ENCODE measurements around the gene PRDX6. TPM values are rescaled to one million over a fixed set of nuclear protein-coding genes. Genes with fewer than 3 reads are reported as not detected.

Gene PRDX6
- total RNA-seq, 1 donor: 140 TPM

DNA sequence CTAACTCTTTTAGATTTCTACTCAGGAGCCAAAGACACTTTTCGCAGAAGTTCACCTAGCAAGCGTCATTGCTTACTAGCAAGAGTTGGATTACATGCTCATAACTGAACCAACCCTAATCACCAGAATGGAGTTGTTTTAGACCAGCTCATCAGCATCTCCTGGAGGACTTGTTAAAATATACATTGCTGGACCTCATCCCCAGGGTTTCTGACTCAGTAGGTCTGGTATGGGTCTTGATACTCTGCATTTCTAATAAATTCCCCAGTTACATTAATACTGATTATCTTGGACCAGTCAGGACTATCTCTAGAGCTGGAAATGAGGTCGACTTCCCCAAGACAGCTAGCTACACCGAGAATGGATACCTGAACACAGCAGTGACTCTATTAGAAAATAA, 9.7 kb upstream of the PRDX6 start:
- Histone ChIP-seq H4K20me1 (ENCODE audit: insufficient read depth, low read length) (no peaks in the 10 kb centered on the region), H3K9me3 (ENCODE audit: low read depth, low read length) (no peaks in the 10 kb centered on the region), H3K4me2 (ENCODE audit: insufficient read depth, low read length) (no peak overlapping the region), H3K27me3 (ENCODE audit: insufficient read depth, low read length) (no peaks in the 10 kb centered on the region), H3K79me2 (ENCODE audit: insufficient read depth, low read length) (peaks cover 6% of the 10 kb centered on the region), H3K4me3 (ENCODE audit: insufficient read depth, low read length) (no peak overlapping the region), H3K4me1 (ENCODE audit: insufficient read depth, low read length) (peaks cover 6% of the 10 kb centered on the region), H2AFZ (ENCODE audit: low read length) (no peak overlapping the region), H3K36me3 (ENCODE audit: insufficient read depth, low read length) (no peaks in the 10 kb centered on the region), H3K27ac (ENCODE audit: low read depth, low read length) (no peak overlapping the region)
- peak; percentile 77 for DNase-seq (ENCODE audit: insufficient read length, low spot score, missing footprints)
- TF ChIP-seq, protein P1, sequence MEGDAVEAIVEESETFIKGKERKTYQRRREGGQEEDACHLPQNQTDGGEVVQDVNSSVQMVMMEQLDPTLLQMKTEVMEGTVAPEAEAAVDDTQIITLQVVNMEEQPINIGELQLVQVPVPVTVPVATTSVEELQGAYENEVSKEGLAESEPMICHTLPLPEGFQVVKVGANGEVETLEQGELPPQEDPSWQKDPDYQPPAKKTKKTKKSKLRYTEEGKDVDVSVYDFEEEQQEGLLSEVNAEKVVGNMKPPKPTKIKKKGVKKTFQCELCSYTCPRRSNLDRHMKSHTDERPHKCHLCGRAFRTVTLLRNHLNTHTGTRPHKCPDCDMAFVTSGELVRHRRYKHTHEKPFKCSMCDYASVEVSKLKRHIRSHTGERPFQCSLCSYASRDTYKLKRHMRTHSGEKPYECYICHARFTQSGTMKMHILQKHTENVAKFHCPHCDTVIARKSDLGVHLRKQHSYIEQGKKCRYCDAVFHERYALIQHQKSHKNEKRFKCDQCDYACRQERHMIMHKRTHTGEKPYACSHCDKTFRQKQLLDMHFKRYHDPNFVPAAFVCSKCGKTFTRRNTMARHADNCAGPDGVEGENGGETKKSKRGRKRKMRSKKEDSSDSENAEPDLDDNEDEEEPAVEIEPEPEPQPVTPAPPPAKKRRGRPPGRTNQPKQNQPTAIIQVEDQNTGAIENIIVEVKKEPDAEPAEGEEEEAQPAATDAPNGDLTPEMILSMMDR (IDR thresholded peaks at IDR 0.05; ENCODE audit: extremely low read depth, low read depth, low read length): no peak

GRCh38 chr1:173469656-173470055, 7.5 kb upstream of the PRDX6 start:
- Histone ChIP-seq H2AFZ (ENCODE audit: low read length) (no peak overlapping the region), H3K9me3 (ENCODE audit: low read depth, low read length) (no peaks in the 10 kb centered on the region), H3K4me3 (ENCODE audit: insufficient read depth, low read length) (no peak overlapping the region), H3K27ac (ENCODE audit: low read depth, low read length) (no peak overlapping the region), H3K4me1 (ENCODE audit: insufficient read depth, low read length) (peaks cover 24% of the 10 kb centered on the region), H3K4me2 (ENCODE audit: insufficient read depth, low read length) (no peak overlapping the region), H3K36me3 (ENCODE audit: insufficient read depth, low read length) (no peaks in the 10 kb centered on the region), H4K20me1 (ENCODE audit: insufficient read depth, low read length) (no peaks in the 10 kb centered on the region), H3K79me2 (ENCODE audit: insufficient read depth, low read length) (peaks cover 2% of the 10 kb centered on the region), H3K27me3 (ENCODE audit: insufficient read depth, low read length) (no peaks in the 10 kb centered on the region)
- TF ChIP-seq, protein P1 (IDR thresholded peaks at IDR 0.05; ENCODE audit: extremely low read depth, low read depth, low read length): no peak
- no peak for DNase-seq (ENCODE audit: insufficient read length, low spot score, missing footprints)

DNA sequence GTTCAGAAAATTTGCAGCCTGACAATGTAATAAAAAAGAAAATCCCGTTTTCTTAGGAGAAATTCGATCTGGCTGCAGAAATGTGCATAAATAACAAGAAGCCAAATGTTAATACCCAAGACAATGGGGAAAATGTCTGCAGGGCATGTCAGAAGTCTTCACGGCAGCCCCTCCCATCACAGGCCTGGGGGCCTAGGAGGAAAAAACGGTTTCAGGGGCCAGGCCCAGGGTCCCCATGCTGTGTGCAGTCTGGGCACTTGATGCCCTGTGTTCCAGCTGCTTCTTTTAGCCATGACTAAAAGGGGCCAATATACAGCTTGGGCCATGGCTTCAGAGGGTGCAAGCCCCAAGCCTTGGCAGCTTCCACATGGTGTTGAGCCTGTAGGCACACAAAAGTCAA, 6.5 kb upstream of the PRDX6 start:
- Histone ChIP-seq H3K36me3 (ENCODE audit: insufficient read depth, low read length) (no peaks in the 10 kb centered on the region), H3K79me2 (ENCODE audit: insufficient read depth, low read length) (peaks cover 11% of the 10 kb centered on the region), H2AFZ (ENCODE audit: low read length) (no peak overlapping the region), H4K20me1 (ENCODE audit: insufficient read depth, low read length) (no peaks in the 10 kb centered on the region), H3K4me3 (ENCODE audit: insufficient read depth, low read length) (no peak overlapping the region), H3K4me2 (ENCODE audit: insufficient read depth, low read length) (no peak overlapping the region), H3K27me3 (ENCODE audit: insufficient read depth, low read length) (no peaks in the 10 kb centered on the region), H3K27ac (ENCODE audit: low read depth, low read length) (no peak overlapping the region), H3K9me3 (ENCODE audit: low read depth, low read length) (no peaks in the 10 kb centered on the region), H3K4me1 (ENCODE audit: insufficient read depth, low read length) (peaks cover 33% of the 10 kb centered on the region)
- DNase-seq (ENCODE audit: insufficient read length, low spot score, missing footprints): no peak
- TF ChIP-seq, protein P1 (IDR thresholded peaks at IDR 0.05; ENCODE audit: extremely low read depth, low read depth, low read length): no peak

GRCh38 chr1:173473599-173474011, 3.5 kb upstream of the PRDX6 start:
- no peaks in the 10 kb centered on the region for H3K9me3 ChIP-seq (ENCODE audit: low read depth, low read length)
- peaks cover 29% of the 10 kb centered on the region for H3K79me2 ChIP-seq (ENCODE audit: insufficient read depth, low read length)
- peak; percentile 86 for DNase-seq (ENCODE audit: insufficient read length, low spot score, missing footprints)
- peak overlapping the region; percentile 24 for H2AFZ ChIP-seq (ENCODE audit: low read length)
- no peaks in the 10 kb centered on the region for H3K27me3 ChIP-seq (ENCODE audit: insufficient read depth, low read length)
- peaks cover 1% of the 10 kb centered on the region for H4K20me1 ChIP-seq (ENCODE audit: insufficient read depth, low read length)
- peak overlapping the region; percentile 65 for H3K4me2 ChIP-seq (ENCODE audit: insufficient read depth, low read length)
- H3K4me1 ChIP-seq (ENCODE audit: insufficient read depth, low read length): peaks cover 44% of the 10 kb centered on the region
- no peaks in the 10 kb centered on the region for H3K36me3 ChIP-seq (ENCODE audit: insufficient read depth, low read length)
- H3K27ac ChIP-seq (ENCODE audit: low read depth, low read length): peak overlapping the region; percentile 86
- TF ChIP-seq, protein P1 (IDR thresholded peaks at IDR 0.05; ENCODE audit: extremely low read depth, low read depth, low read length): no peak
- H3K4me3 ChIP-seq (ENCODE audit: insufficient read depth, low read length): peak overlapping the region; percentile 18
